Nucleus accumbens (tissue), 56 donors: ENCODE data around the gene GMPS.

Experiments used
- DNase-seq, 56 donors: peaks; one replicate each; lab custom pipeline; 2025; lab: John Stamatoyannopoulos, UW

Gene GMPS

DNA sequence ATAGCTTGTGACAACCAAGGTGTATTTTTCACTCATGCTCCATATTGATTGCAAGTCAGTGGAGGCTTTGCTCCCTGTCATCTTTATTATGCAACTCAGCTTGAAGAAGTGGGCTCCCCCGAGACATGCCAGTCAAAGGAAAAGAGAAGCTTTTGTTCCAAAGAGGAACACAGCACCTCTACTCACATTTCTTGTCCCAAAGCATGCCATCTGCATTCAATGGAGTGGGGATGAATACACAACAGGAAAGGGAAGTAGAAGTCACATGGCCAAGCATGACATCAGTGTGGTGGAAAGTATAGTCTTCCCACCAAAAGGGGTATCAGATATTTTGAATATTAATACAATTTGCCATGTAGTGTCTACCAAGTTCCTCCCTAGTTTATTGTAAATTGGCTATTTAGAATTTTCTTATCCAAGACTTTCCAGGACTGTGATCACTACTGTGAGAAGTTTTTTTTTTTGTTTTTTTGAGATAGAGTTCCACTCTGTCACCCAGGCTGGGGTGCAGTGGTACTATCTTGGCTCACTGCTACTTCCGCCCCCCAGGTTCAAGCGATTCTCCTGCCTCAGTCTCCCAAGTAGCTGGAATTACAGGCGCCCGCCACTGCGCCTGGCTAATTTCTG lies 114.5 kb downstream of the GMPS start:
- no peak for DNase-seq

DNA sequence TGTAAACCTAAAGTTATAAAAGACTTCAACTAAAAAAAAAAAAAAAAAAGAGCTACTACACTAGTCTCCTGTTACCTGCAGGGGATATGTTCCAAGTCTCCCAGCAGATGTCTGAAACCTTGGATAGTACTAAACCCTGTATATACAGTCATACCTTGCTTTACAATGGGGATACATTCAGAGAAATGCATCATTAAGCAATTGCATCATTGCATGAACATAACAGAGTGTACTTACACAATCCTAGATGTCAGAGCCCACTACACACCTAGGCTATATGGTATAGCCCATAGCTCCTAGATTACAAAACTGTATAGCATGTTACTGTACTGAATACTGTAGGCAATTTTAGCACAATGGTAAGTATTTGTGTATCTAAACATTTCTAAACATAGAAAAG lies 119.1 kb downstream of the GMPS start:
- DNase-seq = no peak

DNA sequence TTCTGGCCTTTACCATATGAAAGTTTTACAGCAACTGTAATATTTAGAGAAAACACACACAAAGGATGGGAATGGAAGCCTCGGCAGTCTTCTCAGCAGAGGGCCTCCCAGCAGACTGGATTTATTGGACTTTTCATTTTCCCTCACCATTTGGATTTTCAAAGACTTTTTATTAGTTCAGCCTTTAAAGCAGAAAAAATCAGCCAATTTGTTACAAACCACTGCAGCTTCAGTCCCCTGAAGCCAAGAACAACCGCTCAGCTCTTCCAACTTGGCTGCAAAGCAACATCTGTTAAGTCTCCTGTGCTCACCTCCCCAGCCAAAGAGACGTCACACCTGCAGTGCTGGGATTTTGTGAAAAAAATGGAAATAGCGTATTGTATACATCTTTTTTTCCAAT lies 120.8 kb downstream of the GMPS start:
- peak in 1 of 56 donors; percentile 0 for DNase-seq

DNA sequence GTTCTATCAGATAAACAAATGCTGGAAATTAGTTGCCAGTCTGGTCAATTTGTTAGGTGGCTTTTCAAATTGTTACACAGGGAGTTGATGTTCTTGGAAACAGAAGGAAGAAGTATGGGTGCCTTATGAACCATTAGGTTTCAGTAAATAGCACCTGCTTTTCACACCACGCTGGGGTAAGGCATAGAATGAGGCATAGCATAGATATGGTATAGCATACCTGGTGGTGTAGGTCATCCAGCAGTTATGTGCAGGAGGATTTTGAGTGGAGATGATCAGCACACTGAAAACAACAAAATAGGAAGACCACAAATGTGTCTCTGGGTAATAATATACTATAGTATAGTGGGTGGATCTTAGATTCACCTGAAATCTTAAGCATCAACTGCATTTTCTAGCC lies 121.4 kb downstream of the GMPS start:
- no peak for DNase-seq
